GF-D8 (cell line): ENCODE results near the gene POLR3H.

ENCODE experiments used
- DNase-seq: peaks from one replicate; lab custom pipeline; 2025; lab: John Stamatoyannopoulos, UW

Gene POLR3H

DNA sequence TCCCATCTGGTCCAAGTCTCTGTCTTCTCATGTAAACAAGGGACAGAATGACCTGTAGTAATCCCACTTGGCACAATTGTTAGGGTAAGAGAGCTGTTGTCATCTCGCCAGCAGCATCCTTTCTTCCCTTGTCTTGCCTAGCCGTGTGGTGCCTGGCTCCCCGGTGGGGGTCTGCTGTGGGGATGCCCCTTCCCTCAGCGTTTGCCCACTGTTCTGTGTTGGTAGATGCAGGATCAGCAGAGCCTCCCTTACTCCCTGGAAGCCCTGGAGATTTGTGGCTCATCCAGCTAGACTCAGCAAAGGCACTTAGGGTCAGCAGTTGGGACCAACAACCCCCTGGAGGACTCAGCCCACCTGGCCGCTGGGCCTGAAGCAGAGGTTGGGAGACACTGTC lies 62.3 kb downstream of the POLR3H start:
- no peak for DNase-seq

DNA sequence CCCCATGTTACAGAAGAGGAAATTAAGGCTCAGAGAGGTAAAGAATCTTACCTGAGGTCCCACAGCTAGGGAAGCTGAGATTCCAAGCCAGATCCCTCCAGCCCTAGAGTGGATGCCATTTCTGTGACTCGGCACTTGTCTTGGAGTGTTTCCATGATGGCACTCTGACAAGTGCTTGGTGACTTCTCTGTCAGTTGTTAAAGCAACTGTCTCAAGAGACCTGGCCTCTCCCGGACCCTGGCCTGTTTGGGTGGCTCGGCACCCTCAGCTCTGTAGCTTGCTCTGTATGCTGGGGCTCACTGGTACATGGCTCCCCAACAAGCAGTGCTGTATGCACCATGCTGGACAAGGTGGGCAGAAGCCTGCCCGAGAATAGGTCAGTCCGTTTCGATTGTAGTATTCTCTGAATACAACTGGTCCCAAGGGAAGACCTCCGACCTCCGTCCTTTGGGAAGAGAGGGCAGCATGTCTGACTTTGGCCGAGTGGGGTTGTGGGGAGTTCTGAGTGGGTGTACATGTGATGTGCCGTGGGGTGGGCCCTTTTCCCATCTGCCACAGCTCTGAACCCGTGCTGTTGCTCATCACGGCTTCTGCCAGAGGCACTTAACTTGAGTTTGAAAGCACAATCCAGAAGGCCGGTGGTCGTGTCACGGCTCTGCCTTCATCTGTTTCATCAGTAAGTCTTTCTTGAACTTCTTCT lies 63.0 kb downstream of the POLR3H start:
- no peak for DNase-seq

DNA sequence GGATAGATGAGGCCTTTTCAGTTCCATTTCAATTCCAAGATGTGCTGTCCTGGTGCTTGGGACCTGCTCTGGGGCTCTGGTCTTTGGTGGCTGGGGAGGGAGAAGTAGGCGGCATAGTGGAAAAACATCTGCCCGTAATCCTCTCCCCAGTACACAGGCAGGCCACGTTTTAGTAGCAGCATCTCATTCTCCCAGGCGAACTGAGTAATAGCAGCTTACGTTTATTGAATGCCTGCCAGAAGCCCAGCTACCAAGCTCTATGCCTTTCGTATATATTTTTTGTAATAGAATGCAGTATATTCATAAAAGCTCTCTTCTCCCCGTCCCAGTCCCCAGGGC lies 63.9 kb downstream of the POLR3H start:
- no peak for DNase-seq

DNA sequence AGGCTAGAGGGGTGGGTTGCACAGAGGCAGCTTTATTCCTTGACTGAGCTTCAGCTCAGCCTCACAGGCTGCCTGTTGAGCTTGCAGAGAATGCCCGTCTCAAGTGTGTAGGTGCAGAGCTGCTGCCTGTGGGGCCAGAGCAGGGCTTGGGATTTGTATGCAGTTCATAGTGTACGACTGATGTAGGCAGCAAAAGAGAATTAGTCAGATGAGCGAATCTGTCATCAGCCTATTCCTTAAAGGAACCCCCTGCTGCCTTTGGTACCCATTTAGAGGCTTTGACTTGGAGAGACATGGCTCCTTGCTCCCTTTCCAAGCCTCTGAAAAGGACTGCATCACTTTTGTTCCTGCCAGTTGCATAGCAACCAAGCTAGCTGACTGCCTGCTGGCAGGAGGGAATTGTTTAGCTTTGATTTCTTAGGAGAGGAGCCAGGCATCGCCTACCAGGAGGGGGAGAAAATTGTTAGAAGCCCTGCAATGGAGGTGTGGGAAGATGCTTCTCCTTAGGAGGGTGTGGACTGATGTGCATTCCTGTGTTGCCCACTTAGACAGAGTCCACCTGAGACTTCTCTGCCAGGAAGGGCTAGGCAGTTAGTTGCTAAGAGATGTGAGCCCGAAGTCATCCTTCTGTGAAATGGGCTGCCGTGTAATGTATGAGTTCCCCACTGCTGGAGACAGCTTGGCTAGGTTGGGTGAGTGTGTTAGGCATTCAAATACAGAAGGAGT lies 64.4 kb downstream of the POLR3H start:
- no peak for DNase-seq

DNA sequence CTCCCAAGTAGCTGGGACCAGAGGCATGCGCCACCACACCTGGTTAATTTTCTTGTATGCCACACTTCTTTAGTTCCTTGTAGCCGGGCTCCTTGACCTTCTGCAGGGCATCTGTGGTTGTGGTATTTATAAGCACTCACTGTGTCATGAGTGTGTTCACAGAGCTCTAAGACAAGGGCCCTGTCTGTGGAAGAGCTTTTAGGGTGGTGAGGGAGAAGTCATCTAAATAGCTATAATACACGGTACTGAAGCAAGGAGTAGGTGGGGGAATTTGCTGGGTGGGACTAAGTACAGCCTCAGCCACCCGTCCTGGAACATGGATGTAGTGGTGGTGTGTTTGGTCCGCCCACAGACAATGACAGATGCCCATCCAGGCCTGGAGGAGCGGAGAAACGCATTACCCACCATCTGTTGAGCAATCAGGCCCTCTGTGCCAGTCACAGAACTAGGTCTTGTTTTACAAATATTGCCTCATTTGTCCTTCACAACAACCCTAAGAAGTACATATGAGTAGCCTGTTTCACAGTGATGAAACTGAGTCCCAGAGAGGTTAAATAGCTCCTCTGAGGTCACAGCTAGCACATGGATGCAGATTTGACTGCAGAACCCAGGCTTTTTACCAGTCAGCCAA lies 65.3 kb downstream of the POLR3H start:
- DNase-seq = no peak

DNA sequence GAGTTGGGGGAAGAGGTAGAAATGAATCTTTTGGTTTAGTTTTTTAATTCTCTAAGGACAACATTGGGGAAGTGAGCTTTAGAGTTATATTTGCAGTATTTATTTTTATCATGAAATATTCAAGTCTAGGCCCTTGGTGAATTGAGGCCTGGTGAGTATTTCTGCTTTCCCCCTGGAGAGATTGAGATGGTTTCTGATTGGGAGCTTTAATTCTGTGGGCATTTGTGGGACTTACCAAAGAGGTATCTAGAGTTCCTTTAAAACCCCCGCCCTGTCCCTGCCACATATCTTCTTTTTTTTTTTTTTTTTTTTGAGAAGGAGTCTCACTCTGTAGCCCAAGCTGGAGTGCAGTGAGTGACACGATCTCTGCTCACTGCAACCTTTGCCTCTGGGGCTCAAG lies 65.8 kb downstream of the POLR3H start:
- no peak for DNase-seq
